ENCODE data around the gene ABTB2.

GRCh38 chr11:34356130-34356529 is 1.7 kb downstream of the ABTB2 start:
- TF ChIP-seq EZH2 (IDR thresholded peaks at IDR 0.05; ENCODE audit: insufficient read depth, poor library complexity, severe bottlenecking) (no peak), EZH2phosphoT487 (IDR thresholded peaks at IDR 0.05; ENCODE audit: insufficient read depth, low read depth) (no peak)

All from GM23248 (cell line).